Transverse colon (tissue), 4 donors: ENCODE measurements around the gene RPL38.

Experiments
- CTCF ChIP-seq, 5 experiments: fragments of 200-600 bp in 3 of 5; fragments of 450-650 bp in 2 of 5; sonication (generic) in 3 of 5; IDR thresholded peaks; 1 replicate in 2 of 5; 2 replicates in 3 of 5; pipeline ENCODE4 v1.5.1; 2016 to 2017; ENCODE audit warnings: antibody characterized with exemption in 5 of 5, inconsistent platforms in 3 of 5, mild to moderate bottlenecking in 2 of 5, moderate library complexity in 1 of 5
- EP300 ChIP-seq: sonication (generic); formaldehyde crosslinking; IDR thresholded peaks from one replicate; pipeline ENCODE4 v1.6.1; 2017; ENCODE audit warnings: antibody characterized with exemption, low read depth
- POLR2A ChIP-seq: fragments of 450-650 bp; IDR thresholded peaks from one replicate; pipeline ENCODE4 v1.6.1; 2016; ENCODE audit warnings: antibody characterized with exemption, mild to moderate bottlenecking, moderate library complexity
- POLR2AphosphoS5 ChIP-seq, 3 donors: sonication (generic); formaldehyde crosslinking; IDR thresholded peaks; one replicate each; pipeline ENCODE4 v1.6.1; 2016; ENCODE audit warnings: antibody characterized with exemption in 3 of 3

DNA sequence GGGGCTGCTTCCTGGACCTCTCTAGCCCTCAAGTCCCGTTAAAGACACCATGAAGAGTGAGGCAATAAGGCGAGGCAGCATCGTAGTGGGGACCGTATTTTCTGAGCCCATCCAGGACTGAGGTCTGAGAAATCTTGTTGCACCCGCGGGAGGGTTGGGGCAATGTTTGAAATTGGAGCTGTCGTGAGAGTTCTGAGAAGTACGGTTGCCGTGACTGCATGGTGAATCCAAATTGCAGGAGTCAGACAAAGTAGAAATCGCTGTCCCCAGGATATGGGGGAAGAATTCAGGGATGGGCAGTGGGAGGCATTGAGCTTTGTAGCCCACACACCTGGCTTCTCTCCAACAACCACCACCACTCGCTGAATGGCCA is 42.0 kb upstream of the RPL38 start:
- TF ChIP-seq CTCF (IDR thresholded peaks at IDR 0.05) (no peak), POLR2A (no peak), EP300 (no peak), POLR2AphosphoS5 (IDR thresholded peaks at IDR 0.05) (no peak)
